HG03103 (cell line): ENCODE results near the gene NENF.
"Not testable (repeated sequence)": the region's sequence is repeated elsewhere in the genome, so short reads cannot be mapped to it uniquely, and the experiment has no call there.

ENCODE experiments used
- ATAC-seq: cut with Tn5 transposase; IDR thresholded peaks from one replicate; pipeline ENCODE4 v1.9.1; 2021; ENCODE audit warnings: low read depth; ENCODE audit not compliant: unreplicated experiment

Gene NENF

GRCh38 chr1:212478467-212479025 is 45.8 kb downstream of the NENF start:
- no peak for ATAC-seq

DNA sequence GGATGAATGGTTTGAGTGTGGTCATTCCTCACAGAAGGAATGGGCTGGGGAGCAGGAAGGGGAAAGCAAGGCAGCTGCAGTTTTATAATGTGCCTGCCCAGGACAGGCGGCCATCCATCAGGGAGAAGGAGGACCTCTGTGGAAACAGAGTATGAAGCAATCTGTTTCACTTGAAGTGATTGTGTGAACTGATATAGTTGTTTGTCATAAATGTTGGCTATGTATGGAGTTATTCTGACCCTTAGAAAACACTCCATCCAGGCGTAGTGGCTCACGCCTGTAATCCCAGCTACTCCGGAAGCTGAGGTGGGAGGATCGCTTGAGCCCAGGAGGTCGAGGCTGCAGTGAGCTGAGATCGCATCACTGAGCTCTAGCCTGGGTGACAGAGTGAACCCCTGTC is 46.5 kb downstream of the NENF start:
- no peak for ATAC-seq

- not testable (repeated sequence) for ATAC-seq
These were observed 48.2 kb downstream of the NENF start for GRCh38 chr1:212480711-212481437.

DNA sequence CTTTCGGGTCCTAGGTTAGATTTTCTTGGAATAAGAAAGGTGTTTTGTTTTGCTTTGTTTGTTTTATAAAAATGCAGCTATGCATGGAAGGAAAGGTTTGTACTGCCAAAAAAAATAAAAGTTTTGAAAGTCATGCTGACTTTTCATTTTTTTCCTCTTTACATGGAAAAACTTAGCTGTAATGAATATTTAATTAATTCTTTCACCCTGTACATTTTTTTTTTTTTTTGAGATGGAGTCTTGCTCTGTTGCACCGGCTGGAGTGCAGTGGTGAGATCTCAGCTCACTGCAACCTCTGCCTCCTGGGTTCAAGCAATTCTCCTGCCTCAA is 48.7 kb downstream of the NENF start:
- no peak for ATAC-seq

DNA sequence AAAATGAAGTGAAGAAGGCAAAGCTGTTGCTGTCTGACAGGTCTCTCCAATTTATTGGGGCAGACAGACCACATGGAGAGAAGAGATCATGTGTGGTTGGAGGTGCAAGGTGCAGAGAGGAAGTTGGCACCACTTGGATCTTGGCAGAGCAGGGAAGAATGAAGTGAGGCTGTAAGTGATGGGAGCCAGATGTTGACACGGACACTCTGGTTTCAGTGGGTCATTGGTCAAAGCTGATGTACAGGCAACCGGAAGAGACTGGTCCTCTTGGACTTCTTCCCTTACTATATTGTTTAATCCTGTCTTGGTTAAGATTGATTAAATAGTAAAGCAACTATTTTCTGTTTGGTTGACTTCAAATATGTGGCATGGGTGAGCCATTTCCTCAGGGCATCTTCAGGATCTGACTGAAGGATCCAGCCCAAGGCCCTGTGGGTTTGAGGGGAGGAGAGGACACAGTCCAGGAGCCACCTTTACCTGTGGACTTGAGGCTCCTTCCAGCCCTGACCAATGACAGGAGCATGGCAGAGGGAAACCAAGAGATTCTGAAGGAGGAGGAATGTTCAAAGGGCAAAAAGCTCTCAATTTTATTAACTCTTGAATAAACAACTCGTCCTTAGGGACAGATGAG is 49.4 kb downstream of the NENF start:
- no peak for ATAC-seq

- no peak for ATAC-seq
These were observed 50.1 kb downstream of the NENF start for GRCh38 chr1:212482637-212483441.

DNA sequence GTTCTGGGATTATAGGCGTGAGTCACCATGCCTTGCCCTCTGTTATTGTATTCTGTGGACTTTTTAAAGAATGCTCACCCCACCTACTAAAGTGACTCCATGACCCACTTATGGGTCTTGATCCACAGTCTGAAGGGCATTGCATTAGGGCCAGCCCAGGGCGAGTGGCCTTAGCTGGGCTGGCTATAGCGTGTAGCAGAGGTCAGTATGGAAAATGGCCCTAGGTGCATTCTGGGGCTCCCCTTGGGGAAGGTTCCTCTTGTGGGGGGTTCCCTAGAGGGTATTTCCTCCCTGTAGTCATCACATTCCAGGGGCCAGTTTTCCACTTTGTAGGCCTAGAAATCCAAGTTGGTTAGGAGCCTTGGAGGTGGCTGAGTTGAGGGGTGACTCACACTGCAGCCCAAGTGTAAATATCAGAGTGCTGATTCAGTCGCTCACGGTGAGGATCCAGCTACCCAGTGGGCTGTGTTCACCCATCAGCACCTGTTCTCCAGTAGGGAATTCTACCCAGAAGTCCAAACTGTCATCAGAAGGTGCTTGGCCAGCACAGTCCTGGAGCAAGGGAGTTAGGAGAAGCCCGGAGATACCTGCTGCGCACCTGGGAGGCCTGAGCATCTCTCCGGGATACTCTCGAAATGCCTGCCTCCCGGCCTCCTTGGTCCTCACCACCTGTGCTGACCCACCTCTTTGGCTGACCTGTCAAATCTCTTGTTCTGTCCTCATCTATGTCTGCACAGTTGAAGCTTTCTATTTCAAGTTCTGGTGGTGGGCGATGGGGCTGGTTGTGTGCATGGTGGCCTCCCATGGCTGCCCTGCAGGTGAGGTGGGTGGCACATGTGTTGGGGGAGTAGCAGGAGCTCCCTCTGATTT is 52.2 kb downstream of the NENF start:
- no peak for ATAC-seq

- no peak for ATAC-seq
These were observed 52.8 kb downstream of the NENF start for GRCh38 chr1:212485571-212485912.

- no peak for ATAC-seq
These were observed 53.3 kb downstream of the NENF start for GRCh38 chr1:212485913-212486618.

- ATAC-seq, result no peak
These were observed 53.9 kb downstream of the NENF start for GRCh38 chr1:212486619-212486975.

DNA sequence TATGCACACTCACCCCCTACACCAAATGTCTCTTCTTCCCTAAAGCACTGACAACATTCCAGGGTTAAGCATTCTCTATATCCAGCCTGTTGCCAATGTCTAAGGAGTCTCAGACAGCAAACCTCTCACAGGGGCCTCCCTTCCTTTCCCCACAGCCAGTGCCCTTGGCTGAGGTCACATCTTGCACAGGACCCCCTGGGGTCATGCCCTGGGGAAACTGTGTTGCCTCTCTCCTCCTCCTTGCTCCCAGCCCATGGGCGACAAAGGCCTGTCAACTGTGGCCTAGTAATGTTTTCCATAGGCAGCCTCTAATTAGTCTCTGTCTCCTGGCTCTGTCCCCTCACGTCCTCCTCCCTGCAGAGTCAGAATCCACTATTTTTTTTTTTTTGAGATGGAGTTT is 54.6 kb downstream of the NENF start:
- no peak for ATAC-seq

DNA sequence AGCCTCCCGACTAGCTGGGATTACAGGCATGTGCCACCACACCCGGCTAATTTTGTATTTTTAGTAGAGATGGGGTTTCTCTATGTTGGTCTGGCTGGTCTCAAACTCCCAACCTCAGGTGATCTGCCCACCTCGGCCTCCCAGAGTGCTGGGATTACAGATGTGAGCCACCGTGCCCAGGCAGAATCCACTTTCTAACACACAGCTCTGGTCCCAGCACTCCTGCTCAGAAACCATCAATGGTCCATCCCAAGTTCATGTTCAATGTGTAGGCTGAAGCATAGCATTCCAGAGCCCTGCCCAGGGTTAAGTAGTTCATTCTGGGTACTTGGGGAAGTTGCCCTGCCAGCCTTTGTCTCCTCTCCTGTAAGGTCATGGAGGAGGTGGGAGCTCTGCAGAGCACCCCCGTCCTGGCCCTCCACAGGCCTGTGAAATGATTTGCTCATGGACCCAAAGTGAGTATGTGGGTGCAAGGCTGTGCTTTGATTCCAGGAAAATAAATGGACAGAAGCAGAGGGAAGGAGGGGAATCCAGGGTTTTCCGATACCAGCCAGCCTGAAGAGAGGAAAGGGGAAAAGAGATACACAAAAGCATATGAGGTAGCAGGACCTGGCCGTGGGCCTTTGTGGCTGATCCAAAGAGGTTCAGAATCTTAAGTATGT is 55.2 kb downstream of the NENF start:
- no peak for ATAC-seq

- ATAC-seq, result peak; percentile 69
These were observed 55.9 kb downstream of the NENF start for GRCh38 chr1:212488436-212489283.

GRCh38 chr1:212489284-212489859 is 56.7 kb downstream of the NENF start:
- no peak for ATAC-seq

DNA sequence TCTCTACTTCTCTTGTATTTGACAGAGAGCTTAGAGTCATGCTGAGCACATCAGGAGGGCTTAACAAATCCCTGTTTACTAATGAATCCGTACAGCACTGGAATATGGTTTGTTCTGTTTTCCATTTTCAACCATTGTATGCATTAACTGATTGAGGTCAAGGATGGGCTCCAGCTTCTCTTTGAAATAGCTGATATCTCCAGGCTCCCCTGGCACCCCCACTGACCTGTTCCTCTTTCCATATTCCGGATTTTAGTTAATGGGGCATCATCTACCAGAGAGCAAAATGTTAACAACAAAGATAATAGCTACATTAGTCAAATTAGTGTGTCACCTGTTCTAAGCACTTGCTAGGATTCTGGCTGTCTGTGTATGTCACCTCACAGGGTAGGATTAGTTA is 57.6 kb downstream of the NENF start:
- ATAC-seq, result no peak

GRCh38 chr1:212491454-212491853 is 58.7 kb downstream of the NENF start:
- ATAC-seq, result no peak
